Thoracic aorta (tissue), 2 donors: Measurements from ENCODE around the gene LRCOL1. TPM values are rescaled to one million over a fixed set of nuclear protein-coding genes. Genes with fewer than 3 reads are reported as not detected.
A peak's percentile ranks its signal among the peaks of the same experiment; 100 is the strongest.

Experiments
- ATAC-seq: fragments of 150-250 bp; one replicate; pipeline ENCODE4 v1.8.0; 2017; ENCODE audit warnings: low read depth; ENCODE audit not compliant: insufficient number of reproducible peaks, low FRiP score
- DNase-seq: peaks from one replicate; pipeline ENCODE4 v3.0.0-alpha.2; 2020; ENCODE audit warnings: low spot score
- H3K27ac ChIP-seq, 2 donors: fragments of 200-600 bp; sonication (generic); 1 replicate in 1 of 2; 2 replicates in 1 of 2; pipeline ENCODE4 v1.5.1; 2016; ENCODE audit warnings: mild to moderate bottlenecking in 2 of 2, moderate library complexity in 2 of 2
- H3K27me3 ChIP-seq: fragments of 200-600 bp; sonication (generic); replicated peaks from 2 replicates; pipeline ENCODE4 v1.6.0; 2016; ENCODE audit warnings: mild to moderate bottlenecking; ENCODE audit not compliant: insufficient read depth
- H3K36me3 ChIP-seq: fragments of 200-600 bp; sonication (generic); one replicate; pipeline ENCODE4 v1.5.1; 2016
- H3K4me1 ChIP-seq, 2 donors: fragments of 200-600 bp; sonication (generic); 1 replicate in 1 of 2; 2 replicates in 1 of 2; pipeline versions ENCODE4 v1.5.1 to v1.6.0; 2016; ENCODE audit warnings: low read depth in 2 of 2, mild to moderate bottlenecking in 1 of 2; ENCODE audit not compliant: control insufficient read depth in 1 of 2
- H3K4me3 ChIP-seq: fragments of 200-600 bp; sonication (generic); 2 replicates; pipeline ENCODE4 v1.5.1; 2016; ENCODE audit warnings: mild to moderate bottlenecking
- H3K9me3 ChIP-seq: fragments of 200-600 bp; sonication (generic); 2 replicates; pipeline ENCODE4 v1.5.1; 2016
- total RNA-seq, 2 donors: library from RNA; depleted of rRNA; stranded (reverse); fragments of >200 nt; gene quantifications; one replicate each; pipeline versions ENCODE4 v1.1.0 to v1.2.3, GENCODE V29; 2016
- TF ChIP-seq, protein P1 (sequence below): fragments of 200-600 bp; sonication (generic); IDR thresholded peaks from one replicate; pipeline ENCODE4 v1.5.1; 2019; ENCODE audit warnings: antibody characterized with exemption

The LRCOL1 gene
- total RNA-seq, 2 donors from 2014 or later = not detected

DNA sequence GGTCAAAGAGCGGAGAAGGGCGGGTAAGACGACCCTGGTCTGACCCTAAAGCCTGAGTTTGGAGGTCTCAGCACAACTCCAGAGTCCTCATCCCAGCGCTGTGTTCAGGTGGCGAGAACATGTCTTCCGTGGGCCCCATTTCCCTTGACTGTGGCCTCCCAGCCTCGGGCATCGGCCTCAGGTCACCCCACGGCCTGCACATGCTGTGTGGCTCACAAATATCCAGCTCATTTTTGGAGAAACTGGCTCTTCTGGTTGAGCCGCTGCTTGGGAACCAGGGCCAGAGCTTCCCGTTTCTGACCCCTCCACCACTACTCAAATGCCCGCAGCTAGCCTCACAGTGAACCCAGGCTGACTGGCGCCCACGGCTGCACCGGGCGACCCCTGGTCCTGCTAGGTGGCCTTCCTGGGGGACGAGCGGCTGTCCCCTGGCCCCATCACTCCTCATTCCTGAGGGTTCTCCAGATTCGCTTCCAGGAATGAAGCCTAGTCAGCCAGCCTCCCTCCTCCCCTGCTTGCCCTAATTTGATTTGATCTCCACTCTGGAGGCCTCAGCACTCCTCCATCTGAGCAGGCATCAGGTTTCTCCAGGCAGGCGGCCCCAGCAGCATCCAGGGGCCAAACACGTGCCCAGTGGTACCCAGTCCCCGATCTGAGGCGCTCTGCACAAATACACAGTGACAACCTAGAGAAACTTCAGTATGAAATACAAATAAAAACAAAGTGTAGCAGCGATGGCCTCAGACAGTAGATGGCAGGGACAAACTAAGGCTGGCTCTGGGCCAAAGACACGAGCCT, 12.9 kb upstream of the LRCOL1 start:
- no peak overlapping the region for H3K27ac ChIP-seq

DNA sequence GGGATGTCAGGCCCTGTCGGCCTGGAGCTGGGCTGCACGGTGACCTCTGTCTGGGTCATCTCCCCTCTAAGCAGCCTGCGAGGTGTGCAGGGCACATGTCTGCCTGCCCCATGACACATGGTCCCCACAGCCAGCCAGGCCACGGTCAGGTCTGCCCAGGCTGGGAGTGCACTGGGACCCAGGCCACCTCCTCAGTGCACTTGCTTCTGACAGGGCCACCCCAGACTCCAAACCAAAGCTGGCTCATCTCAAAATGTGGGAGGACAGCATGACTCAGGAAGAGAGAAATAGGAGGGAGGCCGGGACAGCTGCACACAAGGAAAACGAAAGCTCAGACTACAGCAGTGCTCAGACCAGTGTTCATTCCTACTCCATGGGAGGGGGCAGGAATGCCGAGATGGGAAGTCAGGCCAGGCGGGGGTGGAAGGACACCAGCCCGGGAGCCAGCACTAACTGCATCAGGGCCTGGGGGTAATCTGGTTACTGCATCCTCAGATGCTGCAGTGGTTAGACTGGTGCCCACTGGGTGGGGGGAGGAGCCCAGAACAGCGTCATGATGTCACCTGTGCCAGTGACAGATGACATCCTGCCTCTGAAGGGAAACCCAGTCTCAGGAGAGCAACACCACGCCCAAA, 12.2 kb upstream of the LRCOL1 start:
- Histone ChIP-seq H3K27ac (no peak overlapping the region), H3K4me3 (no peak overlapping the region), H3K4me1 (peaks cover 0 to 6% of the 10 kb centered on the region in 2 donors), H3K36me3 (peaks cover 18% of the 10 kb centered on the region), H3K27me3 (peaks cover 4% of the 10 kb centered on the region), H3K9me3 (no peaks in the 10 kb centered on the region)
- peak; percentile 22 for DNase-seq
- TF ChIP-seq, protein P1, sequence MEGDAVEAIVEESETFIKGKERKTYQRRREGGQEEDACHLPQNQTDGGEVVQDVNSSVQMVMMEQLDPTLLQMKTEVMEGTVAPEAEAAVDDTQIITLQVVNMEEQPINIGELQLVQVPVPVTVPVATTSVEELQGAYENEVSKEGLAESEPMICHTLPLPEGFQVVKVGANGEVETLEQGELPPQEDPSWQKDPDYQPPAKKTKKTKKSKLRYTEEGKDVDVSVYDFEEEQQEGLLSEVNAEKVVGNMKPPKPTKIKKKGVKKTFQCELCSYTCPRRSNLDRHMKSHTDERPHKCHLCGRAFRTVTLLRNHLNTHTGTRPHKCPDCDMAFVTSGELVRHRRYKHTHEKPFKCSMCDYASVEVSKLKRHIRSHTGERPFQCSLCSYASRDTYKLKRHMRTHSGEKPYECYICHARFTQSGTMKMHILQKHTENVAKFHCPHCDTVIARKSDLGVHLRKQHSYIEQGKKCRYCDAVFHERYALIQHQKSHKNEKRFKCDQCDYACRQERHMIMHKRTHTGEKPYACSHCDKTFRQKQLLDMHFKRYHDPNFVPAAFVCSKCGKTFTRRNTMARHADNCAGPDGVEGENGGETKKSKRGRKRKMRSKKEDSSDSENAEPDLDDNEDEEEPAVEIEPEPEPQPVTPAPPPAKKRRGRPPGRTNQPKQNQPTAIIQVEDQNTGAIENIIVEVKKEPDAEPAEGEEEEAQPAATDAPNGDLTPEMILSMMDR = no peak
- ATAC-seq = no peak

More for the DNA sequence above, 12.9 kb upstream of the LRCOL1 start:
- DNase-seq (no peak), ATAC-seq (no peak)
- TF ChIP-seq, protein P1 = no peak
- peaks cover 0 to 6% of the 10 kb centered on the region in 2 donors for H3K4me1 ChIP-seq
- H3K4me3 ChIP-seq = no peak overlapping the region
- H3K27me3 ChIP-seq = no peaks in the 10 kb centered on the region
- H3K9me3 ChIP-seq = no peaks in the 10 kb centered on the region
- peaks cover 18% of the 10 kb centered on the region for H3K36me3 ChIP-seq

DNA sequence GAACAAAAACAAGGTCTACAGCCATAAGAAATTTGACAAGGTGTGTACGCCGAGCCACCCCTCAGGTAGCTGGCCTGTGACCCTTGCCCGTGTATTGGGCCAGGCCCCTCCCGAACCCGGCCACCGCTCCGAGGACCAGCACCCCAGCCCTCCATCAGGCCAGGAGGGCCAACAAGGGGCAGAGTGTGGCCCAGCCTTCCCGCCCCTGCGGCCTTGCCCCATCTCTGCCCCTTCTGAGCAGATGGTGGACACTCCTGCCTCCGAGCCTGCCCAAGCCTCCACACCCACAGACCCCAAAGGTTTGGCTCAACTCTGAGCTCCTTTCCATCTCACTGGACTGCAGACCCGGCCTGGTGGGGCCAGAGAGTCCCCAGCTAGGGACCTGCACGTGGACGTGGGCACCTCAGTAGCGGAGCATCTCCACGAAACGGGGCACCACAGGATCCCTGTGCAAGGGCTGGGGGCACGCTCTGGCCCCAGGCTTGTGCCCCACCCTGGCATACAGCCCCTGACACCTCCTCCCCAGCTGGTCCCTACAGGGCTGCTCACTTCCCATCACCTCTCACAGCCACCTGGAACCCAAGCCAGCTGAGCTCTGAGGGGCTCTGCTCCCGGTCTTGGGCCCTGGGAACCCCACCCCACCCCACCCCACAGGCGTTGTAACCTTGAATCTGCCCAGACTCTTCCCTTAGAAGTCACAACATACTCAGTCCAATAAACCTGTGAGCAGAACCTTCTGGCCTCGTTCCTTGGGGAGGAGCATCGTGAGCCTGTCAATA, 11.5 kb upstream of the LRCOL1 start:
- H3K9me3 ChIP-seq = peaks cover 7% of the 10 kb centered on the region
- H3K27ac ChIP-seq = no peak overlapping the region
- DNase-seq (no peak), ATAC-seq (no peak)
- TF ChIP-seq, protein P1 = no peak
- no peak overlapping the region for H3K4me3 ChIP-seq
- H3K4me1 ChIP-seq = peaks cover 0 to 6% of the 10 kb centered on the region in 2 donors
- peaks cover 9% of the 10 kb centered on the region for H3K27me3 ChIP-seq
- peaks cover 18% of the 10 kb centered on the region for H3K36me3 ChIP-seq

DNA sequence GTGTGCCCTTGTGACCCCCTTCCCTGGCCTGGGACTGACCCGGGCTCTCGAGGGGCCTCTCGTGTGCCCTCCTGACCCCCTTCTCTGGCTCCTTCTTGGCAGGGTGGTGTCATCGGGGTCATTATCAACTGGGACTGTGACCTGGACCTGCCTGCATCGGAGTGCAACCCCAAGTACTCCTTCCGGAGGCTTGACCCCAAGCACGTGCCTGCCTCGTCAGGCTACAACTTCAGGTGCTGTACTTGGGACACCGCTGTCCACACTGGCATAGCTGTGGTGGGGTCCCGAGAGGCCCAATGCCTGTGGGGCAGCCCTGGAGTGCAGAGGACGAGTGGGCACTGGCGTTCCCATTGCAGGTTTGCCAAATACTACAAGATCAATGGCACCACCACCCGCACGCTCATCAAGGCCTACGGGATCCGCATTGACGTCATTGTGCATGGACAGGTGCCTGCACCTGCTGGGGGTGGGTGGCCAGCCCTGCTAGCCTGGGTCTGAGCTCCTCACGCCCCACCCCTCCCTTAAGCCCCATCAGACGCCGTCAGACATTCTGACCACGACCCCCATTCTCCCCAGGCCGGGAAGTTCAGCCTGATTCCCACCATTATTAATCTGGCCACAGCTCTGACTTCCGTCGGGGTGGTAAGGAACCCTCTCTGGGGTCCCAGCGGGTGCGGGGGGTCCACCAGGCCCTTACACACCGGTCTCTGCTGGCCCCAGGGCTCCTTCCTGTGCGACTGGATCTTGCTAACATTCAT, 10.7 kb upstream of the LRCOL1 start:
- no peak for DNase-seq
- no peak for ATAC-seq
- Histone ChIP-seq H3K36me3 (peaks cover 18% of the 10 kb centered on the region), H3K27me3 (peaks cover 9% of the 10 kb centered on the region), H3K4me3 (no peak overlapping the region), H3K4me1 (peaks cover 0 to 6% of the 10 kb centered on the region in 2 donors), H3K9me3 (peaks cover 12% of the 10 kb centered on the region), H3K27ac (no peak overlapping the region)
- TF ChIP-seq, protein P1 = no peak
